Panc1 (cell line): ENCODE data around the gene GJB3. TPM values are rescaled to one million over a fixed set of nuclear protein-coding genes. Genes with fewer than 3 reads are reported as not detected.
"Not testable (repeated sequence)": the region's sequence is repeated elsewhere in the genome, so short reads cannot be mapped to it uniquely, and the experiment has no call there.

Source experiments
- ATAC-seq: fragments of 200-7000 bp; cut with Tn5 transposase; 2 replicates; pipeline ENCODE4 v1.9.1; 2020; ENCODE audit warnings: mild to moderate bottlenecking, moderate library complexity
- Bru-seq: library from RNA; stranded (reverse); fragments of 400-500 nt; gene quantifications from one replicate; lab custom pipeline; 2021; lab: Mats Ljungman, UMichigan
- BruChase-seq, 2 experiments: library from RNA; stranded (reverse); fragments of 400-500 nt; gene quantifications; one replicate each; lab custom pipeline; 2021; lab: Mats Ljungman, UMichigan
- BruUV-seq: library from RNA; stranded (reverse); fragments of 400-500 nt; replicated peaks from 2 replicates; lab custom pipeline; 2021; lab: Mats Ljungman, UMichigan
- CTCF ChIA-PET: fragments of 300-600 bp; sonication (Branson Sonifier 250); formaldehyde crosslinking; loops from one replicate; lab custom pipeline; 2022; ENCODE audit warnings: antibody characterized with exemption; lab: Charles Lee
- POLR2A ChIA-PET: fragments of 300-600 bp; sonication (Branson Sonifier 250); formaldehyde crosslinking; loops from one replicate; lab custom pipeline; 2022; ENCODE audit warnings: antibody characterized with exemption; lab: Charles Lee
- DNase-seq: peaks from one replicate; pipeline ENCODE4 v3.0.0-alpha.2; 2010; ENCODE audit warnings: low read depth, low spot score
- H3K27ac ChIP-seq: 2 replicates; pipeline ENCODE4 v1.5.1; 2011; ENCODE audit warnings: mild to moderate bottlenecking, low read length, inconsistent platforms
- H3K27me3 ChIP-seq: fragments of 200-500 bp; sonication (Bioruptor generic); 2 replicates; pipeline ENCODE4 v1.6.0; 2014; ENCODE audit warnings: low read length, inconsistent platforms; ENCODE audit not compliant: control insufficient read depth, insufficient read depth
- H3K36me3 ChIP-seq: fragments of 200-500 bp; sonication (Bioruptor generic); 2 replicates; pipeline ENCODE4 v1.5.1; 2014; ENCODE audit warnings: inconsistent platforms, mild to moderate bottlenecking, low read length, moderate library complexity; ENCODE audit not compliant: control insufficient read depth, insufficient read depth
- H3K4me1 ChIP-seq: 2 replicates; pipeline ENCODE4 v1.5.1; 2011; ENCODE audit warnings: inconsistent platforms, mild to moderate bottlenecking, low read length, moderate library complexity; ENCODE audit not compliant: control insufficient read depth, insufficient read depth
- H3K4me3 ChIP-seq, 2 experiments: 2 replicates each; pipeline ENCODE4 v1.5.1; 2011 to 2012; ENCODE audit warnings: low read depth in 2 of 2, low read length in 2 of 2, mild to moderate bottlenecking in 2 of 2, inconsistent platforms in 1 of 2, moderate library complexity in 1 of 2
- H3K9me3 ChIP-seq: fragments of 200-500 bp; sonication (Bioruptor generic); 2 replicates; pipeline ENCODE4 v1.5.1; 2014; ENCODE audit warnings: low read depth, mild to moderate bottlenecking, inconsistent platforms, low read length, moderate library complexity; ENCODE audit not compliant: control insufficient read depth, insufficient read depth
- POLR2AphosphoS5 ChIP-seq: IDR thresholded peaks from 2 replicates; pipeline ENCODE4 v1.6.1; 2012; ENCODE audit warnings: mild to moderate bottlenecking, low read depth, low read length, moderate library complexity
- REST ChIP-seq, 2 experiments: IDR thresholded peaks; 2 replicates each; pipeline ENCODE4 v1.6.1; 2011 to 2012; ENCODE audit warnings: low read depth in 2 of 2, control low read depth in 1 of 2, low read length in 1 of 2, mild to moderate bottlenecking in 1 of 2, moderate library complexity in 1 of 2; ENCODE audit not compliant: insufficient read depth in 1 of 2
- SIN3A ChIP-seq: IDR thresholded peaks from 2 replicates; pipeline ENCODE4 v1.6.1; 2012; ENCODE audit warnings: low read depth, mild to moderate bottlenecking, low read length, moderate library complexity, borderline replicate concordance; ENCODE audit not compliant: insufficient read depth
- TCF7L2 ChIP-seq: IDR thresholded peaks from 2 replicates; pipeline ENCODE4 v1.6.1; 2011; ENCODE audit warnings: mild to moderate bottlenecking, low read depth, low read length, inconsistent platforms
- in situ Hi-C: cut with HindIII; loops from 2 replicates; pipeline ENCODE4 v1.10.0; 2016; ENCODE audit warnings: low sequenced_read_pairs, low pct_unique_long_range_greater_than_20kb
- intact Hi-C: fragments of 100-400 bp; cut with micrococcal nuclease; formaldehyde crosslinking; loops from one replicate; pipeline ENCODE4 v1.10.0; 2022; ENCODE audit not compliant: unreplicated experiment
- long read RNA-seq: library from polyadenylated mRNA; unstranded; transcript quantifications from one replicate; pipeline ENCODE4 v2.0.0, GENCODE V29; 2021; ENCODE audit not compliant: unreplicated experiment
- polyA plus RNA-seq: library from polyadenylated mRNA; unstranded; fragments of >200 nt; gene quantifications from one replicate; pipeline ENCODE4 v1.2.1, GENCODE V29; 2012; ENCODE audit warnings: missing spikeins; ENCODE audit not compliant: insufficient read length
- total RNA-seq: library from RNA; stranded (reverse); gene quantifications from one replicate; pipeline ENCODE4 v1.2.1, GENCODE V29; 2021; ENCODE audit not compliant: unreplicated experiment
- TF ChIP-seq, protein P1 (sequence below): fragments of 450-650 bp; IDR thresholded peaks from 2 replicates; pipeline ENCODE4 v1.5.1; 2017; ENCODE audit warnings: mild to moderate bottlenecking

GJB3 gene
- total RNA-seq (0.15 TPM), Bru-seq, nascent RNA (percentile 11 among the genes with signal in this experiment), BruChase-seq, experiment 1, labeled RNA remaining after a 2-hour chase (percentile 19 among the genes with signal in this experiment), BruChase-seq, experiment 2, labeled RNA remaining after a 6-hour chase (percentile 12 among the genes with signal in this experiment)
- not detected for polyA plus RNA-seq
- long read RNA-seq, partial matches to known transcripts = 2 of 3 reads
- long read RNA-seq, other reads (novel, unspliced or antisense) = 0 of 3 reads

DNA sequence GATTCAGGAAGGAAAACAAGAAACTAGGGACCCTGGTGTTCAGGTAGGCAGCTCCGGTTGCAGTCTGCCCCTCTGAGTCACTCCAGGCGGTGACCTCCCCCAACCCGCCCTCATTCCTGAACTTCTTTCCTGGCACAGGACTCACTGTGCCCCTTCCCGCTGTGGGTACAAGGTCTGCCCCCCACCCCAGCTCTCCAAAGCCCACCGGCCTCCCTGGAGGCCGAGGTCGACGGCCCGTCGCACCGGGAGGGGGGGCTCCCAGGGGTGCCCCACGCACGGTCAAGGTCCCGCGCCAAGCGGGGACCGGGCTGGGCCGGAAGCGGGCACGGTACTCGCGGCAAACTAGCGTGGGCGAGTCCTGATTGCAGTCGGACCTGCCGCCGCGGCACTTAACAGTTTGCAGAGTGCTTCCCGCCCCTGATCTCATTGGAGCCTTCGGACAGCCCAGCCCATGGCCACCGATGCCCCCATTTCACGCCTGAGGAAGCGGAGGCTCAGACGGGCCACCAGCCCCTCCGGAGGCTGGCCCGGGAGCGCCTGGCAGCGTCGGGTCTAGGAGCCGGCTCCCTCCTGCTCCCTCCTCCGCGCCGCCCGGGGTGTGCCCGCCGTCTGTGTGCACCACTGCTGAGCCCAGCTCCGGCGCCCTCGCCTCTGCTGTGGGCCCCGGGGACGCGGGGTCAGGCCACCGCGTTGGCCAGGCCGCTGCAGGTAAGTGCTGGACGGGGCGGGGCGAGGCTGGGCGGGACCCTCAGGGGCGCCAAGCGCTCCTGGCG, at the start of gene GJB3:
Gene GJB3, plus strand, starts transcription at position 144 of the 773 bp plus-strand sequence. CDS start 3,549 bp downstream, outside the sequence.
- peak within 1 kb of the TSS; percentile 28 to 46 for H3K4me3 ChIP-seq
- H3K4me1 ChIP-seq = peaks cover 5% of the 10 kb centered on the region; the same call in 1 of the 2 replicates
- DNase-seq (no peak), ATAC-seq (peak; percentile 77)
- H3K9me3 ChIP-seq = no peaks in the 10 kb centered on the region
- ChIA-PET CTCF (no interaction called here), POLR2A (no interaction called here)
- no TSS peak for BruUV-seq
- intact Hi-C loops (no loop called here), in situ Hi-C loops (no loop called here)
- H3K27ac ChIP-seq = no peak within 1 kb of the TSS
- peaks cover 3% of the 10 kb centered on the region for H3K27me3 ChIP-seq
- TF ChIP-seq REST (IDR thresholded peaks at IDR 0.05; ENCODE audit: insufficient read depth in 1 of 2, low read depth in 2 of 2, low read length in 1 of 2) (no peak), SIN3A (no peak), TCF7L2 (no peak), POLR2AphosphoS5 (no peak)
- TF ChIP-seq, protein P1, sequence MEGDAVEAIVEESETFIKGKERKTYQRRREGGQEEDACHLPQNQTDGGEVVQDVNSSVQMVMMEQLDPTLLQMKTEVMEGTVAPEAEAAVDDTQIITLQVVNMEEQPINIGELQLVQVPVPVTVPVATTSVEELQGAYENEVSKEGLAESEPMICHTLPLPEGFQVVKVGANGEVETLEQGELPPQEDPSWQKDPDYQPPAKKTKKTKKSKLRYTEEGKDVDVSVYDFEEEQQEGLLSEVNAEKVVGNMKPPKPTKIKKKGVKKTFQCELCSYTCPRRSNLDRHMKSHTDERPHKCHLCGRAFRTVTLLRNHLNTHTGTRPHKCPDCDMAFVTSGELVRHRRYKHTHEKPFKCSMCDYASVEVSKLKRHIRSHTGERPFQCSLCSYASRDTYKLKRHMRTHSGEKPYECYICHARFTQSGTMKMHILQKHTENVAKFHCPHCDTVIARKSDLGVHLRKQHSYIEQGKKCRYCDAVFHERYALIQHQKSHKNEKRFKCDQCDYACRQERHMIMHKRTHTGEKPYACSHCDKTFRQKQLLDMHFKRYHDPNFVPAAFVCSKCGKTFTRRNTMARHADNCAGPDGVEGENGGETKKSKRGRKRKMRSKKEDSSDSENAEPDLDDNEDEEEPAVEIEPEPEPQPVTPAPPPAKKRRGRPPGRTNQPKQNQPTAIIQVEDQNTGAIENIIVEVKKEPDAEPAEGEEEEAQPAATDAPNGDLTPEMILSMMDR = no peak
- peaks cover 5% of the 10 kb centered on the region; the same call in 1 of the 2 replicates for H3K36me3 ChIP-seq

- BruUV-seq, DNase-seq, H3K9me3 ChIP-seq, intact Hi-C loops, POLR2A ChIA-PET, CTCF ChIA-PET, H3K27me3 ChIP-seq, H3K4me3 ChIP-seq, H3K27ac ChIP-seq, H3K36me3 ChIP-seq, ATAC-seq, in situ Hi-C loops, H3K4me1 ChIP-seq: not testable (repeated sequence)
Observed at GRCh38 chr1:34732831-34733230, 48.2 kb upstream of the GJB3 start.
